H1 (cell line): ENCODE results near the gene KREMEN1. TPM values are rescaled to one million over a fixed set of nuclear protein-coding genes. Genes with fewer than 3 reads are reported as not detected.

ENCODE experiments used
- CHD7 ChIP-seq: fragments of 300-600 bp; sonication (generic); IDR thresholded peaks from 2 replicates; pipeline ENCODE4 v1.7.1; 2012; ENCODE audit warnings: low read length, moderate library complexity, mild to moderate bottlenecking, inconsistent platforms; ENCODE audit not compliant: insufficient replicate concordance
- GABPA ChIP-seq: IDR thresholded peaks from 2 replicates; pipeline ENCODE4 v1.6.1; 2011; ENCODE audit warnings: mild to moderate bottlenecking, low read length, moderate library complexity, borderline replicate concordance; ENCODE audit not compliant: insufficient read depth
- polyA plus RNA-seq, 7 experiments: library from polyadenylated mRNA; depleted of rRNA in 3 of 7; stranded (reverse) in 5 of 7; unstranded in 2 of 7; fragments of >200 nt in 5 of 7; fragments of 200-250 nt in 2 of 7; gene quantifications; 1 replicate in 5 of 7; 2 replicates in 1 of 7; 4 replicates in 1 of 7; pipeline versions ENCODE4 v1.2.1 to v1.2.3, GENCODE V29; 2011 to 2013; ENCODE audit warnings: missing spikeins in 2 of 7, mixed read lengths in 2 of 7
- total RNA-seq: library from RNA; stranded (reverse); fragmentation: NEBNext Ultra II Directional; extraction: Animal tissue kit (Norgen Biotek cat#: 25700); gene quantifications from 2 replicates; pipeline ENCODE4 v1.2.1, GENCODE V29; 2021

The KREMEN1 gene
- total and polyA plus RNA-seq, 2 of the 8 experiments (the other 6 are each of a cell fraction or from before 2014, with no cell fraction given): 2.1 to 3.2 TPM

DNA sequence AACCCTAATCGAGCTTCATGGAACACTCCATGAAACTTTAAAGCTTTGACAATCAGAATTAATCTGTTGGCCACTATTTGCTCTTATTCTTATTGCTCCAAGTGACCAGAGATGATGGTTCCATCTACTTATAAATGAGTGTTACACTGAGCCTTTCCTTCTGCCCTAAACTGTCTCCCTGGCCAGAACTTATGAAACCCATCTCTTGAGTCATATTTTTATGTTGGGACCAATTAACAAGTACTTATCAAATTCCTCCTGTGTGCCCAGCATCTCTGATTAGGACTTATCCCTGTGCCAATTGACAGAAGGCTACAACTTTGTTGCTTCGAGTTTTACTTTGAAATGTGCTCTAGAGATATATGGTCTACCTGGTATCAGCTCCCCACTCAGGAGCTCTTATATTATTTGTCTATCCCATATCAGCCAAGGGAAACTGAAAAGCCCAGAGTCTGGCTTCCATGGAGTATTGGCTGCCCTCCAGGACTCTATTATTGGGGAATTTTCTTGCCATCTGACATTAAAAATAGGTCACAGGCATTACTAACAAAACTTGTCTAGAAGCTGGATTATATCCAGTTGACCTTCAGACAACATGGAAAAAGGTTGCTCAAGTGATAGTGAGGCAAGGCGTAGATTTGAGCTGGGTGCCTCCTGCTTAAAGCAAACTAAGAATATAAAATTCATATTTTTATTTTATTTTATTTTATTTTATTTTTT lies 8.8 kb downstream of the KREMEN1 start (continued):
- no peak for TF ChIP-seq CHD7
- TF ChIP-seq GABPA: no peak
